ENCODE measurements around the gene RBMS1. TPM values are rescaled to one million over a fixed set of nuclear protein-coding genes. Genes with fewer than 3 reads are reported as not detected.
A peak's percentile ranks its signal among the peaks of the same experiment; 100 is the strongest.

The RBMS1 gene
- total RNA-seq, 3 donors from 2014 or later: 81.3 to 96.2 (median 92.1) TPM

DNA sequence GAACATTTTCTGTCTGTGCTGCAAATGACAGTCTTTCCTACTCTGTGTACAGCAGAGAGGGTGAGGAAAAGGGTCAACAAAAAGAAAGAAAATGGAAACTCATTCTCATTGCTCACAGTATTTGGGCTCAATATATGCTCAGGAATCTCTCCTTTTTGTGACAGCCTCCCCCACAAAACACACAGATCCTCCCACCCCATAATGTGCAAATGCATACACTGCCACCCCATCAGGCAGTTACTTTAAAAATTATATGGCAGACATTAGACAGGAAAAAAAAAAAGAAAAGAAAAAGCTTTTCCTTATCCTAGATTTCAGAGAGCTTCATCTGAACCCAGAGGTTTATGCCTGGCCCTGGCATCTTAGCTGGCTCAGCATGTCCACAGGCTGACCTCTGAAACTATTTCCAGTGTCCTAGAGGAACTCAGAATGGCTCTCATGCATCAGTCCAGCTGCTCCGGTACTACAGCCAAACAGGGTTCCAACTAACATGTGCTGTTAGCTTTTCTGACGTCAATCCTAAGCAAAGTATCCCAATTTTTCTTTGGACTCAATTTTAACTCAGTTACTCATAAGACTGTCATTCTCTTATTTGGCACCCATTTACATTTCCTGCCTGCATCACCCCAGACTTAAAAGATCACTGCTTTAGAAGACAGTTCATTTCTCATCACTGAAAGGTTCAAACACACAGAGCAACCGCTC is 105.9 kb downstream of the RBMS1 start:
- H3K4me1 ChIP-seq: peaks cover 6 to 19% of the 10 kb centered on the region in 2 donors
- no peaks in the 10 kb centered on the region for H3K27me3 ChIP-seq
- H3K9me3 ChIP-seq: no peaks in the 10 kb centered on the region
- no peak for DNase-seq (ENCODE audit: low spot score in 2 of 2)
- no peaks in the 10 kb centered on the region for H3K36me3 ChIP-seq
- peak overlapping the region in 1 of 3 donors; percentile 30 for H3K4me3 ChIP-seq
- H3K27ac ChIP-seq: peak overlapping the region; percentile 72 to 87
- intact Hi-C loops (cut with DNase I; ENCODE audit: low total_unique reads): no loop called here
- TF ChIP-seq CTCF (IDR thresholded peaks at IDR 0.05): no peak
- peak in 1 of 3 donors; percentile 21 for TF ChIP-seq POLR2AphosphoS5 (IDR thresholded peaks at IDR 0.05)

- Histone ChIP-seq H3K4me3 (no peak overlapping the region), H3K4me1 (peaks cover 18 to 26% of the 10 kb centered on the region in 2 donors), H3K27ac (peak overlapping the region; percentile 17 to 64), H3K36me3 (no peaks in the 10 kb centered on the region), H3K9me3 (no peaks in the 10 kb centered on the region), H3K27me3 (no peaks in the 10 kb centered on the region)
- TF ChIP-seq CTCF (IDR thresholded peaks at IDR 0.05) (no peak), POLR2A (IDR thresholded peaks at IDR 0.05) (no peak), POLR2AphosphoS5 (IDR thresholded peaks at IDR 0.05) (no peak)
- intact Hi-C loops (cut with DNase I; ENCODE audit: low total_unique reads): no loop called here
- DNase-seq (ENCODE audit: low spot score in 2 of 2): no peak
Measured at GRCh38 chr2:160384791-160385190, 108.8 kb downstream of the RBMS1 start.

GRCh38 chr2:160381425-160381951 is 112.1 kb downstream of the RBMS1 start:
- TF ChIP-seq POLR2AphosphoS5 (IDR thresholded peaks at IDR 0.05): no peak
- no peak for TF ChIP-seq POLR2A (IDR thresholded peaks at IDR 0.05)
- no peak for TF ChIP-seq CTCF (IDR thresholded peaks at IDR 0.05)
- Histone ChIP-seq H3K9me3 (no peaks in the 10 kb centered on the region), H3K4me1 (peaks cover 16% of the 10 kb centered on the region in 2 donors), H3K27me3 (no peaks in the 10 kb centered on the region), H3K27ac (peak overlapping the region; percentile 46 to 78), H3K4me3 (no peak overlapping the region), H3K36me3 (no peaks in the 10 kb centered on the region)
- DNase-seq (ENCODE audit: low spot score in 2 of 2): no peak
- intact Hi-C loops (cut with DNase I; ENCODE audit: low total_unique reads): no loop called here

DNA sequence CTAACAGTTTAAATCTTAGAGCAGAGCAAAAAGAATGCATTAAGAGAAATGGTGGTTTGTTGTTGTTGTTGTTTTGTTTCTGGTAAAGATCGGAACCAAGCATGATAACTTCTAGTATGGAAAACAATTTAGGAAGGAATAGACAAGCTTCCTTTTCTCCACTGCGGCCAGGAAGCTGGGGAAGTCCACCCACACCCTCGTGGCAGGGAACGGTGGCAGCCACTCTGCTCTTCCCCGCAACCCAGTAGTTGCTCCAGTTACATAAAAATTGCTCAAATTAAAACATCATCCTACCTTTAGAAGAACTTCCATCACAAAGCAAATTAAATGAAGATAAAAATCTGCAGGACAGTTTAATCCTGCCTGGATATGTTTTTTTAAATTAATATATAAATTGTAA is 113.0 kb downstream of the RBMS1 start:
- Histone ChIP-seq H3K9me3 (no peaks in the 10 kb centered on the region), H3K27ac (peak overlapping the region; percentile 43 to 68), H3K27me3 (no peaks in the 10 kb centered on the region), H3K4me3 (no peak overlapping the region), H3K4me1 (peaks cover 16 to 22% of the 10 kb centered on the region in 2 donors), H3K36me3 (no peaks in the 10 kb centered on the region)
- DNase-seq (ENCODE audit: low spot score in 2 of 2): no peak
- TF ChIP-seq POLR2AphosphoS5 (IDR thresholded peaks at IDR 0.05): no peak
- no peak for TF ChIP-seq CTCF (IDR thresholded peaks at IDR 0.05)
- TF ChIP-seq POLR2A (IDR thresholded peaks at IDR 0.05): no peak
- intact Hi-C loops (cut with DNase I; ENCODE audit: low total_unique reads): no loop called here

DNA sequence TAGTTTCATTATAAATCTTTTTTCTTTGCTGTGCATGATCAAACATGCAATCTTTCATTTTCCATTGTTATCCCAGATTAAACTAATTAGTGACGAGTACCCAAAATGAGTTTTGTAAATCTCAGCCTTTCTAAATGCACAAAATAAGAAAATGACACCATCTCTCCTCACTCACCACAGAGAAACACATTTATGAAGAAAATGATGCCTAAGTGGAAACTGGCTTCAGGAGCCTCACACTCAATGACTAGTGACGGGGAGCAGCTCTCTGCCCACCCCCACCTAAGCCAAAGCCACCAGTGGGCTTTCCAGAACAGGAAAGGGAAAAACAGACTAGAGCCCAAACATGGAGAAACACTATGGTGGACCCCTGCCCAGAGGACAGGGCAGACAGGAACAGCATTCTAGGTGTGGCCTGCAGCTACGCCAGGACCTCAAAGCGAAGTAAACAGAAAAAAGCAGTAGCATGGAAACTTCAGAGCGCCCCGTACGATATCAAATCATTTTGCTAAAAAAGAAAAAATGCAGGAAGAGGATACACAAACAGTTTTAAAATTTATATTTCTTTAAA is 113.5 kb downstream of the RBMS1 start:
- H3K27ac ChIP-seq: peak overlapping the region; percentile 60 to 79
- H3K9me3 ChIP-seq: no peaks in the 10 kb centered on the region
- H3K4me1 ChIP-seq: peaks cover 16 to 22% of the 10 kb centered on the region in 2 donors

More for the DNA sequence above, 113.5 kb downstream of the RBMS1 start:
- Histone ChIP-seq H3K36me3 (no peaks in the 10 kb centered on the region), H3K4me3 (no peak overlapping the region), H3K27me3 (no peaks in the 10 kb centered on the region)
- TF ChIP-seq POLR2A (IDR thresholded peaks at IDR 0.05): no peak
- no peak for TF ChIP-seq CTCF (IDR thresholded peaks at IDR 0.05)
- no peak for TF ChIP-seq POLR2AphosphoS5 (IDR thresholded peaks at IDR 0.05)
- no peak for DNase-seq (ENCODE audit: low spot score in 2 of 2)
- intact Hi-C loops (cut with DNase I; ENCODE audit: low total_unique reads): no loop called here

Measured in breast epithelium (tissue), 4 donors.